Vagina (tissue), 2 donors: Measurements from ENCODE around the gene FBLN7. TPM values are rescaled to one million over a fixed set of nuclear protein-coding genes. Genes with fewer than 3 reads are reported as not detected.

ENCODE experiments used
- DNase-seq, 2 donors: peaks; one replicate each; pipeline ENCODE4 v3.0.0-alpha.2; 2017; ENCODE audit errors: extremely low spot score in 2 of 2
- H3K27ac ChIP-seq: fragments of 200-600 bp; sonication (generic); one replicate; pipeline ENCODE4 v1.5.1; 2019
- H3K27me3 ChIP-seq: fragments of 200-600 bp; sonication (generic); one replicate; pipeline ENCODE4 v1.5.1; 2019
- H3K36me3 ChIP-seq, 2 donors: fragments of 200-600 bp; sonication (generic); one replicate each; pipeline ENCODE4 v1.5.1; 2017 to 2019
- H3K4me1 ChIP-seq: fragments of 200-600 bp; sonication (generic); one replicate; pipeline ENCODE4 v1.5.1; 2019
- H3K4me3 ChIP-seq, 2 donors: fragments of 200-600 bp; sonication (generic); 1 replicate in 1 of 2; 2 replicates in 1 of 2; pipeline ENCODE4 v1.5.1; 2016 to 2019
- H3K9me3 ChIP-seq: fragments of 200-600 bp; sonication (generic); one replicate; pipeline ENCODE4 v1.5.1; 2019
- CTCF ChIP-seq, 3 experiments: fragments of 450-650 bp in 2 of 3; fragments of 200-600 bp in 1 of 3; sonication (generic) in 1 of 3; IDR thresholded peaks; one replicate each; pipeline ENCODE4 v1.5.1; 2017 to 2019; ENCODE audit warnings: antibody characterized with exemption in 3 of 3, mild to moderate bottlenecking in 2 of 3, moderate library complexity in 2 of 3
- POLR2A ChIP-seq, 2 donors: fragments of 450-650 bp; IDR thresholded peaks; one replicate each; pipeline ENCODE4 v1.6.1; 2017; ENCODE audit warnings: antibody characterized with exemption in 2 of 2, mild to moderate bottlenecking in 2 of 2, moderate library complexity in 2 of 2
- POLR2AphosphoS5 ChIP-seq, 2 donors: sonication (generic); formaldehyde crosslinking; IDR thresholded peaks; one replicate each; pipeline ENCODE4 v1.9.0; 2017; ENCODE audit warnings: antibody characterized with exemption in 2 of 2, mild to moderate bottlenecking in 2 of 2, low read depth in 1 of 2; ENCODE audit not compliant: insufficient read depth in 1 of 2
- intact Hi-C: fragments of 100-400 bp; cut with DNase I; formaldehyde crosslinking; loops from one replicate; pipeline ENCODE4 v1.15.1; 2023
- total RNA-seq: library from RNA; depleted of rRNA; stranded (reverse); fragments of >200 nt; gene quantifications from one replicate; pipeline ENCODE4 v1.2.3, GENCODE V29; 2016

The FBLN7 gene
- total RNA-seq, 1 donor from 2014 or later: 11.5 TPM

- no peaks in the 10 kb centered on the region for H3K27me3 ChIP-seq
- H3K9me3 ChIP-seq: no peaks in the 10 kb centered on the region
- intact Hi-C loops: no loop called here
- peaks cover 2 to 22% of the 10 kb centered on the region in 2 donors for H3K36me3 ChIP-seq
- no peak overlapping the region for H3K27ac ChIP-seq
- no peak overlapping the region for H3K4me3 ChIP-seq
- no peak for DNase-seq
- no peak for TF ChIP-seq CTCF (IDR thresholded peaks at IDR 0.05)
- TF ChIP-seq POLR2A (IDR thresholded peaks at IDR 0.05): no peak
- no peak for TF ChIP-seq POLR2AphosphoS5 (IDR thresholded peaks at IDR 0.05; ENCODE audit: insufficient read depth in 1 of 2, low read depth in 1 of 2)
- no peaks in the 10 kb centered on the region for H3K4me1 ChIP-seq
Measured at GRCh38 chr2:112230371-112230770, 92.2 kb downstream of the FBLN7 start.

Other genes with a start within 250 kb of the FBLN7 start
- 15.7 TPM for gene MERTK, start 239.8 kb upstream of the FBLN7 start, total RNA-seq
- gene TMEM87B, start 83.1 kb upstream of the FBLN7 start, total RNA-seq: 18.9 TPM
- gene ZC3H8, start 116.7 kb downstream of the FBLN7 start, total RNA-seq: 15.7 TPM
- 12.0 TPM for gene ZC3H6, start 137.2 kb downstream of the FBLN7 start, total RNA-seq